Measurements from ENCODE around the gene CFAP20. TPM values are rescaled to one million over a fixed set of nuclear protein-coding genes. Genes with fewer than 3 reads are reported as not detected.
"Not testable (repeated sequence)": the region's sequence is repeated elsewhere in the genome, so short reads cannot be mapped to it uniquely, and the experiment has no call there.

CFAP20 gene
- polyA plus RNA-seq, 2 donors: 7.0 to 22.5 TPM

GRCh38 chr16:58105631-58106030, 23.6 kb downstream of the CFAP20 start:
- H3K36me3 ChIP-seq (ENCODE audit: control insufficient read depth in 2 of 2, insufficient read depth in 2 of 2, low read length in 1 of 2): no peaks in the 10 kb centered on the region
- no peak overlapping the region for H3K4me3 ChIP-seq (ENCODE audit: low read depth in 1 of 2, low read length in 2 of 2)
- H3K27ac ChIP-seq (ENCODE audit: low read depth in 2 of 2, low read length in 1 of 2): no peak overlapping the region
- 0 to 8% methylated on average over 1 of the region's 1 CpG for WGBS, 2 donors
- H3K9me3 ChIP-seq (ENCODE audit: control insufficient read depth in 2 of 2, insufficient read depth in 1 of 2, low read depth in 1 of 2, low read length in 1 of 2): no peaks in the 10 kb centered on the region
- no peaks in the 10 kb centered on the region for H3K4me1 ChIP-seq (ENCODE audit: control insufficient read depth in 2 of 2, insufficient read depth in 2 of 2, low read length in 1 of 2)
- H3K27me3 ChIP-seq (ENCODE audit: control insufficient read depth in 1 of 2, insufficient read depth in 2 of 2, low read length in 2 of 2): no peaks in the 10 kb centered on the region

DNA sequence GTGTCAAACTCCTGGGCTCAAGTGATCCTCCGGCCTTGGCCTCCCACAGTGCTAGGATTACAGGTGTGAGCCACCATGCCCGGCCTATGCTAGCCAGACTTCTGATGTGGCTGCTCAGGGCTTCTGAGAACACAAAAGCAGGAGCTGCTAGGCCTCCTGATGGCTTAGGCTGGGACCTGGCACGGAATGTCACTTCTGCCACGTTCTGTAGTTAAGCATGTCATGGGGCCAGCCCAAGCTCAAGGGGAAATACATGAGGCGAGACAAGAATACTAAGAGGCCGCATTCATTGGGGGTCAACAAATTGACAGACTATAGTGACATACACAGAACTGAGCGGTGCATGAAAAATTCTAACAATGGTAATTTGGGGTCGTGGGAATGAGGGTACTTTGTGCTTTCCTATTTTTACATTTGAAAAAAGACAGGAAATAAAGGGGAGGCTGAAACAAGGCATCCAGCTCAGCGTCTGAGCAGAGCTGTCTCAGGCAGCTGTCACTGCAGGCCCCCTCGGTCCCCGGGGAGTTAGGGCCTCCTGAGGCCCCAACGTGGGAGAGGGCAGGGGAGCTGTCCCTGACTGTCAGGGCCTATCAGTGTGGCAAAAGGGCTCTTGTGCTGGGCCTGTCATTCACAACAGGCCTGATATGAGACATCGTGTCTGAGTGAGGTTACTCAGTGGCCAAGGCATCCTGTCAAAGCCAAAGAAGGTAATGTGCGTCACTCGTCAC, 26.4 kb downstream of the CFAP20 start:
- no peak overlapping the region for H3K27ac ChIP-seq (ENCODE audit: low read depth in 2 of 2, low read length in 1 of 2)
- H3K4me1 ChIP-seq (ENCODE audit: control insufficient read depth in 2 of 2, insufficient read depth in 2 of 2, low read length in 1 of 2): no peaks in the 10 kb centered on the region
- 86% methylated on average over 15 of the region's 15 CpGs for WGBS, 2 donors
- no peak overlapping the region for H3K4me3 ChIP-seq (ENCODE audit: low read depth in 1 of 2, low read length in 2 of 2)
- H3K36me3 ChIP-seq (ENCODE audit: control insufficient read depth in 2 of 2, insufficient read depth in 2 of 2, low read length in 1 of 2): no peaks in the 10 kb centered on the region
- no peaks in the 10 kb centered on the region for H3K9me3 ChIP-seq (ENCODE audit: control insufficient read depth in 2 of 2, insufficient read depth in 1 of 2, low read depth in 1 of 2, low read length in 1 of 2)
- no peaks in the 10 kb centered on the region for H3K27me3 ChIP-seq (ENCODE audit: control insufficient read depth in 1 of 2, insufficient read depth in 2 of 2, low read length in 2 of 2)

- Histone ChIP-seq H3K27ac (ENCODE audit: low read depth in 2 of 2, low read length in 1 of 2) (no peak overlapping the region), H3K36me3 (ENCODE audit: control insufficient read depth in 2 of 2, insufficient read depth in 2 of 2, low read length in 1 of 2) (no peaks in the 10 kb centered on the region), H3K4me3 (ENCODE audit: low read depth in 1 of 2, low read length in 2 of 2) (no peak overlapping the region), H3K27me3 (ENCODE audit: control insufficient read depth in 1 of 2, insufficient read depth in 2 of 2, low read length in 2 of 2) (no peaks in the 10 kb centered on the region), H3K4me1 (ENCODE audit: control insufficient read depth in 2 of 2, insufficient read depth in 2 of 2, low read length in 1 of 2) (peaks cover 0 to 1% of the 10 kb centered on the region in 2 donors), H3K9me3 (ENCODE audit: control insufficient read depth in 2 of 2, insufficient read depth in 1 of 2, low read depth in 1 of 2, low read length in 1 of 2) (no peaks in the 10 kb centered on the region)
- WGBS, 2 donors: 80 to 87% methylated on average over 6 of the region's 6 CpGs
Observed at GRCh38 chr16:58099956-58100300, 29.3 kb downstream of the CFAP20 start.

DNA sequence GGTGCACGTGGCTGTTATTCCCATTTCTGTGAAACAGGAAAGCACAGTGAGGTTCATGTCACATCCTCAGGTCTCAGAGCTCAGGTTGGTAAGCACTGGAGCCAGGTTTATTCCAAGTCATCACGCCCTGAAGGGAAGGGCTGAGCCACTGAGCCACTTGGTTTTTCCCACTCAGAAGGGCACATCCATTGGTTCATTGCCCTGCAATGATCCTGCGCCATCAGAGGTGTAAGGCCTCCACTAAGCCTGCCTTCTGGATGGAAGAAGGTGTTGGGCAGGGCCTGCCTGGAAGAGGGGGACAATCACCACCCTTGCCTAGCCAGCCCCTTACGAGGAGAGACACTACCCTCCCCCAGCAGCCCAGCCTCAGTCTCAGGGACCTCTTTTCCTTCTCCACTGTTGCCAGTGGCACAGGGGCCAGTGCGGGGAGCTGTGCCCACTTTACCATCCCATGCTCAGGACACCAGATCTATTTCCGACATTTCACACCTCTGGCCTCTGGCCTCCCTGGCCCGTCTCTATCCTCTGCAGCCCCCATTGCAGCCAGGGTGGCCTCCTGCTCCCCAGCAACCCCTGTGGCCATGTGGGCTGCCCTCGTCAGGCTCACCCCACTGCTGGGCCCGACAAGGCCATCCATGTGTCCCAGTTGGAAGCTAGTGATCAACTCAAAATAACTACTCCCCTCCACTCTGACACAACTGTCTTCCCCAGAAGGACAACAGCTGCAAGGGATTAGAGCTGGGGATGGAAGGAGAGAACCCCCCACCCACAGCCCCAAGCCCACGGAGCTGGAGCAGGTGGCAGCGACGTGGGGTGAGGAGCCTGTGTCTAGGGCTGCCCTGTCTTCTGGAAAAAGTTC, 29.9 kb downstream of the CFAP20 start:
- H3K4me1 ChIP-seq (ENCODE audit: control insufficient read depth in 2 of 2, insufficient read depth in 2 of 2, low read length in 1 of 2): peaks cover 0 to 1% of the 10 kb centered on the region in 2 donors
- H3K27ac ChIP-seq (ENCODE audit: low read depth in 2 of 2, low read length in 1 of 2): no peak overlapping the region
- no peaks in the 10 kb centered on the region for H3K36me3 ChIP-seq (ENCODE audit: control insufficient read depth in 2 of 2, insufficient read depth in 2 of 2, low read length in 1 of 2)
- no peak overlapping the region for H3K4me3 ChIP-seq (ENCODE audit: low read depth in 1 of 2, low read length in 2 of 2)
- H3K27me3 ChIP-seq (ENCODE audit: control insufficient read depth in 1 of 2, insufficient read depth in 2 of 2, low read length in 2 of 2): no peaks in the 10 kb centered on the region
- 88% methylated on average over 12 of the region's 12 CpGs for WGBS, 2 donors
- H3K9me3 ChIP-seq (ENCODE audit: control insufficient read depth in 2 of 2, insufficient read depth in 1 of 2, low read depth in 1 of 2, low read length in 1 of 2): no peaks in the 10 kb centered on the region

DNA sequence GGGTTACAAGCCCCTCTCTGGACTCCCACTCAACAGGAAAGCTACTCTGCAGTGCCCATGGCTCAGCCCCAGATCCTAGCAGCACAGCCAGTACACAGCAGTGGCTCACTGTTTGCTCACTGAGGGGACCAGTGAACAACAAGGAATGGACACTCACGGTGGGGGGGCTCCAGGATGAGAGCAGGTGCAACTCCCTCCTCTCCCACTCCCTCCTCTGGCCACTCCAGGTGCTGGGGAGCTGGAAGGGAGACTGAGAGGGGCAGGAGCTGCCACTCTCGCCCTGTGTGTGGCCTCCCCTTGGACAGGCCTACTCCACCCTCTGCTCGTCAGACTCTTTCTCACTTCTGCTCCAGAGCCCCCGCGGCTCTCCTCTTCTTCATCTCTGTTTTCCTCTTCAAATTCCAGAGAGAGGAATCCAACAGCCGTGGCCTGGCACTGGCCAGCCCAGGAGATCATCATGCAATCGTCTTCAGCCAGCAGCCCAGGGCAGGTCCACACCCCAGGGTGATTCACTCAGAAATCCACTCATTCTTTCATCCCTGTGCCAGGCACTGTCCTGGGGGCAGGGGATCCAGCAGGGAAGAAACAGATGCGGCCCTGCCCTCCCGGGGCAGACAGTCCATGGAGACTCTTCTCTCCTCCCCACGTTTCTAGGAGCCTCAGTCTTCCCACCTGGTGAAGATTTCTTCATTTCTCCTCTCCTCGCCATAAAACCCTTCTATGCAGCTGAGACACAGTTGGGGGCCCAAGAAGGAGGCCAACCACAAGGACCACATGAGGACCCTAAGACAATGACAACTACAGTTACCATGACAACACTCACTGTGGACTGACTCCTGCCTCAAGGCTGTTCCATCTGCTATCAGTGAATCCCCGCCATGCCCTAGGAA, 30.7 kb downstream of the CFAP20 start:
- WGBS, 2 donors: 65 to 81% methylated on average over 12 of the region's 12 CpGs
- no peaks in the 10 kb centered on the region for H3K27me3 ChIP-seq (ENCODE audit: control insufficient read depth in 1 of 2, insufficient read depth in 2 of 2, low read length in 2 of 2)
- no peak overlapping the region for H3K4me3 ChIP-seq (ENCODE audit: low read depth in 1 of 2, low read length in 2 of 2)
- no peak overlapping the region for H3K27ac ChIP-seq (ENCODE audit: low read depth in 2 of 2, low read length in 1 of 2)
- H3K36me3 ChIP-seq (ENCODE audit: control insufficient read depth in 2 of 2, insufficient read depth in 2 of 2, low read length in 1 of 2): no peaks in the 10 kb centered on the region
- H3K9me3 ChIP-seq (ENCODE audit: control insufficient read depth in 2 of 2, insufficient read depth in 1 of 2, low read depth in 1 of 2, low read length in 1 of 2): no peaks in the 10 kb centered on the region
- peaks cover 0 to 1% of the 10 kb centered on the region in 2 donors for H3K4me1 ChIP-seq (ENCODE audit: control insufficient read depth in 2 of 2, insufficient read depth in 2 of 2, low read length in 1 of 2)

GRCh38 chr16:58096249-58096648, 32.9 kb downstream of the CFAP20 start:
- H3K27me3 ChIP-seq (ENCODE audit: control insufficient read depth in 1 of 2, insufficient read depth in 2 of 2, low read length in 2 of 2): no peaks in the 10 kb centered on the region
- H3K27ac ChIP-seq (ENCODE audit: low read depth in 2 of 2, low read length in 1 of 2): no peak overlapping the region
- 28 to 46% methylated on average over 2 of the region's 2 CpGs for WGBS, 2 donors

DNA sequence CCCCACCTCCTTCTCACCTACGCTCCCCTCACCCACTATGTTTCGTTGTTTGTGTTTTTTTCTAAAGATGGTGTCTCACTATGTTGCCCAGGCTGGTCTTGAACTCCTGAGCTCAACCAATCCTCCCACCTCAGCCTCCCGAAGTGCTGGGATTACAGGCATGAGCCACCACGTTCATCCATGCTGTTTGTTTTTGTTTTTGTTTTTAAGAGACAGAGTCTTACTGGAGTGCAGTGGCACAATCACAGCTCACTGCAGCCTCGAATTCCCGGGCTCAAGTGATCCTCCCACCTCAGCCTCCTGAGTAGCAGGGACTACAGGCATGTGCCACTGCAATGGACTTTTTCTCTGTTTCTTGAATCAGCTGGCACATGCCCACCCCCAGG, 33.6 kb downstream of the CFAP20 start:
- H3K27ac ChIP-seq (ENCODE audit: low read depth in 2 of 2, low read length in 1 of 2); H3K27me3 ChIP-seq (ENCODE audit: control insufficient read depth in 1 of 2, insufficient read depth in 2 of 2, low read length in 2 of 2); H3K4me3 ChIP-seq (ENCODE audit: low read depth in 1 of 2, low read length in 2 of 2); H3K9me3 ChIP-seq (ENCODE audit: control insufficient read depth in 2 of 2, insufficient read depth in 1 of 2, low read depth in 1 of 2, low read length in 1 of 2); H3K4me1 ChIP-seq (ENCODE audit: control insufficient read depth in 2 of 2, insufficient read depth in 2 of 2, low read length in 1 of 2); H3K36me3 ChIP-seq (ENCODE audit: control insufficient read depth in 2 of 2, insufficient read depth in 2 of 2, low read length in 1 of 2): not testable (repeated sequence)
- 67 to 77% methylated on average over 6 of the region's 6 CpGs for WGBS, 2 donors

More at GRCh38 chr16:58096249-58096648, 32.9 kb downstream of the CFAP20 start:
- Histone ChIP-seq H3K9me3 (ENCODE audit: control insufficient read depth in 2 of 2, insufficient read depth in 1 of 2, low read depth in 1 of 2, low read length in 1 of 2) (no peaks in the 10 kb centered on the region), H3K4me1 (ENCODE audit: control insufficient read depth in 2 of 2, insufficient read depth in 2 of 2, low read length in 1 of 2) (peaks cover 0 to 1% of the 10 kb centered on the region in 2 donors), H3K36me3 (ENCODE audit: control insufficient read depth in 2 of 2, insufficient read depth in 2 of 2, low read length in 1 of 2) (no peaks in the 10 kb centered on the region), H3K4me3 (ENCODE audit: low read depth in 1 of 2, low read length in 2 of 2) (no peak overlapping the region)

DNA sequence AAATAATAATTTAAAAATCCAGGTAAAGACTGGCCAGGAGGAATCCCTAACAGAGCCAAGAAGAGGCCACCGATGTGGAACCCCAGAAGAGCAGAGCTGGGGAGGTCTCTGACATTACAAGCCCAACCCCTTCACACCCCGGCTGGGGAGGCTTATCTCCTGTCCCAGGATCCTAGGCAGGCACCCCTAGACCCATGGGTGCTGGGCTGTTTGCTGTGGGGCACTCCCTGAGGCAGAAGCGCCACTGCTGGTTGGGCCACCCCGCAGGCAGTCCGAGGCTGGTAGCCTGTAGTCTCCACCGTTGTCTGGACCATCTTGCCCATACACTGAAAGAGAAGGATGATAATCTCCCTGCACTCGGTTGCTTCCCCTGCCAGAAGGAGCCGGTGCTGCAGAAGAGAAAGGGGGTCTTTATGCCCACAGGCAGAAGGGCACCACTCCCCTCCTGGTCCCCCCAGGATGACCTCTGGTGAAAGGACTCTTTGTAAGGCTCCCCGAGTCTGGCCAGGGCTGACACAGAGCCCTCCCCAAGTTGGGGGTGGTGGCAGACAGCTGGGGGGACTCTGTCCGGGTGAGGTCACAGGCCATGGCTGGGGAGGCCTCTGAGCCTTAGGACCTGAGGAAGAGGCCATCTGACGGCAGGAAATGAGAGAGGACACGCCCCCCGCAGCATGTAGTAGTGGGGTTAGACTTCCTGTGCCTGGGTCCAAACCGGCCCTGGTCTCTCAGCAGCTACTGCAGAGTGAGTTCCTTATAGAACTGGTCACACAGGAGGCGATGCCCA, 34.2 kb downstream of the CFAP20 start:
- Histone ChIP-seq H3K4me3 (ENCODE audit: low read depth in 1 of 2, low read length in 2 of 2) (no peak overlapping the region), H3K9me3 (ENCODE audit: control insufficient read depth in 2 of 2, insufficient read depth in 1 of 2, low read depth in 1 of 2, low read length in 1 of 2) (no peaks in the 10 kb centered on the region), H3K4me1 (ENCODE audit: control insufficient read depth in 2 of 2, insufficient read depth in 2 of 2, low read length in 1 of 2) (peaks cover 0 to 1% of the 10 kb centered on the region in 2 donors), H3K27ac (ENCODE audit: low read depth in 2 of 2, low read length in 1 of 2) (no peak overlapping the region), H3K36me3 (ENCODE audit: control insufficient read depth in 2 of 2, insufficient read depth in 2 of 2, low read length in 1 of 2) (no peaks in the 10 kb centered on the region), H3K27me3 (ENCODE audit: control insufficient read depth in 1 of 2, insufficient read depth in 2 of 2, low read length in 2 of 2) (no peaks in the 10 kb centered on the region)
- WGBS, 2 donors: 75 to 81% methylated on average over 15 of the region's 15 CpGs

DNA sequence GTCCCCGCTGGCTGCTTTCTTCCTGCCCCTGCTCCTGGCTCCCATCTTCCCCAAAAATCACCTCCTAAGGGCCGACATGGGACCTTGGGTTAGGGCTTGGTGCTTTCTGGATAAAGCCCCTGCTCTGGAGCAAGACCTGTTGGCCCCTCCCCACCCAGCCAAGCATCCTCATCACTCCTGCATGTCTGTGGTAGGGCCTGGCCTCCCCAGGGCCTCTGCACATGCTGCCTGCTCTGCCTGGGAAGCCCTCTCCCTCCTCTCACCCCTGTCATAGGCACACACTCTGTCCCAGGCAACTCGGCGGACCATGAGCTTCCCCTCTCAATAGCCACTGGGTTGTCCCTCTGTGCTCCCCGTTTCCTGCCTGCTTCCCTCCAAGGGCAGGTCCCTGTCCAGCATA, 35.2 kb downstream of the CFAP20 start:
- Histone ChIP-seq H3K4me1 (ENCODE audit: control insufficient read depth in 2 of 2, insufficient read depth in 2 of 2, low read length in 1 of 2) (peaks cover 0 to 1% of the 10 kb centered on the region in 2 donors), H3K27ac (ENCODE audit: low read depth in 2 of 2, low read length in 1 of 2) (no peak overlapping the region), H3K36me3 (ENCODE audit: control insufficient read depth in 2 of 2, insufficient read depth in 2 of 2, low read length in 1 of 2) (no peaks in the 10 kb centered on the region), H3K9me3 (ENCODE audit: control insufficient read depth in 2 of 2, insufficient read depth in 1 of 2, low read depth in 1 of 2, low read length in 1 of 2) (no peaks in the 10 kb centered on the region), H3K4me3 (ENCODE audit: low read depth in 1 of 2, low read length in 2 of 2) (no peak overlapping the region), H3K27me3 (ENCODE audit: control insufficient read depth in 1 of 2, insufficient read depth in 2 of 2, low read length in 2 of 2) (no peaks in the 10 kb centered on the region)
- WGBS, 2 donors: 83 to 84% methylated on average over 5 of the region's 5 CpGs
